Measurements from ENCODE around the gene MTMR11. TPM values are rescaled to one million over a fixed set of nuclear protein-coding genes. Genes with fewer than 3 reads are reported as not detected.

MTMR11 gene
- total and polyA plus RNA-seq, 2 of the 13 experiments (the other 11 are each of a cell fraction or from before 2014, with no cell fraction given), result 0.49 to 2.8 TPM

DNA sequence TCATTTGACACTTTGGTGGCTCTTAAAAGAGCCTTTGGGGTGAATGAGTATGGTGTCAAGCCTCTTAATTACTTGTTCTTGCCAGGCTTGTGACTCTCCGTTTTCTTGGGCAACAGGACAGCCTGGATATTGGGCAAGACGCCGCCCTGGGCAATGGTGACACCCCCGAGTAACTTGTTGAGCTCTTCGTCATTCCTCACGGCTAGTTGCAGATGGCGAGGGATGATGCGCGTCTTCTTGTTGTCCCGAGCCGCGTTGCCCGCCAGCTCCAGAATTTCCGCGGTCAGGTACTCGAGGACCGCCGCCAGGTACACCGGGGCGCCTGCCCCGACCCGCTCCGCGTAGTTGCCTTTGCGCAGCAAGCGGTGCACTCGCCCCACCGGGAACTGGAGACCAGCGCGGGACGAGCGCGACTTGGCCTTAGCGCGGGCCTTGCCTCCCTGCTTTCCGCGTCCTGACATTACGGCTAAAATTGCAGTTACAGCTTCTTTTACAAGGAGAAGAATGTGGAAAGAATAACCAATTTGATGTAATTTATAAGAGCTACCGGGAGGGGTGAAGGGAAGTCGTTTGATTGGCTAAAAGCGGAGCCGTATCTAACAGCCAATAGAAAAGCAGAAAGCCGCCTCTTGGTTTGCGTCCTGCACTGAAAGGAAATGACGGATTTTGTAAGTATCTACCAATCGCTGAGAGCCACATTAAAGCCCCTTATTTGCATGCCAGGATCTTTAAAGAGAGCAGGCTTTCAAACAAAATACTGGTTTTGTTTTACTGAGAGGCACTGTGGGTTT, 49.0 kb downstream of the MTMR11 start (continued):
- no peak for TF ChIP-seq EED (CRISPR knock-in tag; IDR thresholded peaks at IDR 0.05)
- peak; percentile 81 for TF ChIP-seq SRSF1 (optimal IDR thresholded peaks at IDR 0.05; ENCODE audit: low read depth, low read length)
- peak; percentile 48 for TF ChIP-seq REPIN1 (CRISPR knock-in tag; IDR thresholded peaks at IDR 0.05; ENCODE audit: borderline replicate concordance, low read depth)
- TF ChIP-seq ZNF572 (CRISPR knock-in tag; IDR thresholded peaks at IDR 0.05), result no peak
- TF ChIP-seq, protein P1, sequence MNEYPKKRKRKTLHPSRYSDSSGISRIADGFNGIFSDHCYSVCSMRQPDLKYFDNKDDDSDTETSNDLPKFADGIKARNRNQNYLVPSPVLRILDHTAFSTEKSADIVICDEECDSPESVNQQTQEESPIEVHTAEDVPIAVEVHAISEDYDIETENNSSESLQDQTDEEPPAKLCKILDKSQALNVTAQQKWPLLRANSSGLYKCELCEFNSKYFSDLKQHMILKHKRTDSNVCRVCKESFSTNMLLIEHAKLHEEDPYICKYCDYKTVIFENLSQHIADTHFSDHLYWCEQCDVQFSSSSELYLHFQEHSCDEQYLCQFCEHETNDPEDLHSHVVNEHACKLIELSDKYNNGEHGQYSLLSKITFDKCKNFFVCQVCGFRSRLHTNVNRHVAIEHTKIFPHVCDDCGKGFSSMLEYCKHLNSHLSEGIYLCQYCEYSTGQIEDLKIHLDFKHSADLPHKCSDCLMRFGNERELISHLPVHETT (CRISPR knock-in tag; conservative IDR thresholded peaks at IDR 0.05), result no peak
- peak; percentile 93; the same call in 1 of the 2 replicates for TF ChIP-seq GLI4 (CRISPR knock-in tag; IDR thresholded peaks at IDR 0.05; ENCODE audit: borderline replicate concordance)
- TF ChIP-seq, protein P2, sequence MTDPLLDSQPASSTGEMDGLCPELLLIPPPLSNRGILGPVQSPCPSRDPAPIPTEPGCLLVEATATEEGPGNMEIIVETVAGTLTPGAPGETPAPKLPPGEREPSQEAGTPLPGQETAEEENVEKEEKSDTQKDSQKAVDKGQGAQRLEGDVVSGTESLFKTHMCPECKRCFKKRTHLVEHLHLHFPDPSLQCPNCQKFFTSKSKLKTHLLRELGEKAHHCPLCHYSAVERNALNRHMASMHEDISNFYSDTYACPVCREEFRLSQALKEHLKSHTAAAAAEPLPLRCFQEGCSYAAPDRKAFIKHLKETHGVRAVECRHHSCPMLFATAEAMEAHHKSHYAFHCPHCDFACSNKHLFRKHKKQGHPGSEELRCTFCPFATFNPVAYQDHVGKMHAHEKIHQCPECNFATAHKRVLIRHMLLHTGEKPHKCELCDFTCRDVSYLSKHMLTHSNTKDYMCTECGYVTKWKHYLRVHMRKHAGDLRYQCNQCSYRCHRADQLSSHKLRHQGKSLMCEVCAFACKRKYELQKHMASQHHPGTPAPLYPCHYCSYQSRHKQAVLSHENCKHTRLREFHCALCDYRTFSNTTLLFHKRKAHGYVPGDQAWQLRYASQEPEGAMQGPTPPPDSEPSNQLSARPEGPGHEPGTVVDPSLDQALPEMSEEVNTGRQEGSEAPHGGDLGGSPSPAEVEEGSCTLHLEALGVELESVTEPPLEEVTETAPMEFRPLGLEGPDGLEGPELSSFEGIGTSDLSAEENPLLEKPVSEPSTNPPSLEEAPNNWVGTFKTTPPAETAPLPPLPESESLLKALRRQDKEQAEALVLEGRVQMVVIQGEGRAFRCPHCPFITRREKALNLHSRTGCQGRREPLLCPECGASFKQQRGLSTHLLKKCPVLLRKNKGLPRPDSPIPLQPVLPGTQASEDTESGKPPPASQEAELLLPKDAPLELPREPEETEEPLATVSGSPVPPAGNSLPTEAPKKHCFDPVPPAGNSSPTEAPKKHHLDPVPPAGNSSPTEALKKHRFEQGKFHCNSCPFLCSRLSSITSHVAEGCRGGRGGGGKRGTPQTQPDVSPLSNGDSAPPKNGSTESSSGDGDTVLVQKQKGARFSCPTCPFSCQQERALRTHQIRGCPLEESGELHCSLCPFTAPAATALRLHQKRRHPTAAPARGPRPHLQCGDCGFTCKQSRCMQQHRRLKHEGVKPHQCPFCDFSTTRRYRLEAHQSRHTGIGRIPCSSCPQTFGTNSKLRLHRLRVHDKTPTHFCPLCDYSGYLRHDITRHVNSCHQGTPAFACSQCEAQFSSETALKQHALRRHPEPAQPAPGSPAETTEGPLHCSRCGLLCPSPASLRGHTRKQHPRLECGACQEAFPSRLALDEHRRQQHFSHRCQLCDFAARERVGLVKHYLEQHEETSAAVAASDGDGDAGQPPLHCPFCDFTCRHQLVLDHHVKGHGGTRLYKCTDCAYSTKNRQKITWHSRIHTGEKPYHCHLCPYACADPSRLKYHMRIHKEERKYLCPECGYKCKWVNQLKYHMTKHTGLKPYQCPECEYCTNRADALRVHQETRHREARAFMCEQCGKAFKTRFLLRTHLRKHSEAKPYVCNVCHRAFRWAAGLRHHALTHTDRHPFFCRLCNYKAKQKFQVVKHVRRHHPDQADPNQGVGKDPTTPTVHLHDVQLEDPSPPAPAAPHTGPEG (CRISPR knock-in tag; IDR thresholded peaks at IDR 0.05), result no peak; the same call in 1 of the 2 replicates
- TF ChIP-seq MAF1 (CRISPR knock-in tag; IDR thresholded peaks at IDR 0.05; ENCODE audit: borderline replicate concordance), result no peak; the same call in 1 of the 2 replicates
- peak; percentile 60; the same call in 1 of the 2 replicates for TF ChIP-seq PHF8 (CRISPR knock-in tag; IDR thresholded peaks at IDR 0.05)
- TF ChIP-seq NAIF1 (CRISPR knock-in tag; IDR thresholded peaks at IDR 0.05; ENCODE audit: borderline replicate concordance), result peak; percentile 60; the same call in 1 of the 2 replicates
- TF ChIP-seq ZNF781 (CRISPR knock-in tag; IDR thresholded peaks at IDR 0.05; ENCODE audit: borderline replicate concordance, not compliant biosample characterization), result peak; percentile 40
- peak; percentile 41; the same call in 1 of the 2 replicates for TF ChIP-seq ZNF776 (CRISPR knock-in tag; IDR thresholded peaks at IDR 0.05)
- TF ChIP-seq, protein P3, sequence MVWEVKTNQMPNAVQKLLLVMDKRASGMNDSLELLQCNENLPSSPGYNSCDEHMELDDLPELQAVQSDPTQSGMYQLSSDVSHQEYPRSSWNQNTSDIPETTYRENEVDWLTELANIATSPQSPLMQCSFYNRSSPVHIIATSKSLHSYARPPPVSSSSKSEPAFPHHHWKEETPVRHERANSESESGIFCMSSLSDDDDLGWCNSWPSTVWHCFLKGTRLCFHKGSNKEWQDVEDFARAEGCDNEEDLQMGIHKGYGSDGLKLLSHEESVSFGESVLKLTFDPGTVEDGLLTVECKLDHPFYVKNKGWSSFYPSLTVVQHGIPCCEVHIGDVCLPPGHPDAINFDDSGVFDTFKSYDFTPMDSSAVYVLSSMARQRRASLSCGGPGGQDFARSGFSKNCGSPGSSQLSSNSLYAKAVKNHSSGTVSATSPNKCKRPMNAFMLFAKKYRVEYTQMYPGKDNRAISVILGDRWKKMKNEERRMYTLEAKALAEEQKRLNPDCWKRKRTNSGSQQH (CRISPR knock-in tag; IDR thresholded peaks at IDR 0.05; ENCODE audit: low read depth), result no peak
- peak; percentile 86 for TF ChIP-seq POLR2A (IDR thresholded peaks at IDR 0.05; ENCODE audit: insufficient read depth in 1 of 2, low read depth in 2 of 2, low read length in 2 of 2)
- no peak for TF ChIP-seq ZNF138 (CRISPR knock-in tag; IDR thresholded peaks at IDR 0.05; ENCODE audit: low read depth)
- TF ChIP-seq ZFP90 (CRISPR knock-in tag; IDR thresholded peaks at IDR 0.05; ENCODE audit: borderline replicate concordance), result no peak
- TF ChIP-seq AGO1 (IDR thresholded peaks at IDR 0.05; ENCODE audit: low read depth, low read length, poor library complexity, severe bottlenecking), result peak; percentile 56
- no peak for TF ChIP-seq ZNF549 (CRISPR knock-in tag; IDR thresholded peaks at IDR 0.05)
- TF ChIP-seq FOSL2 (CRISPR knock-in tag; IDR thresholded peaks at IDR 0.05), result peak; percentile 36
- TF ChIP-seq ISL2 (CRISPR knock-in tag; IDR thresholded peaks at IDR 0.05), result no peak
